ENCODE measurements around the gene MARK3.
"Not testable (repeated sequence)": the region's sequence is repeated elsewhere in the genome, so short reads cannot be mapped to it uniquely, and the experiment has no call there.

MARK3 gene

GRCh38 chr14:103347091-103347815, 38.0 kb upstream of the MARK3 start:
- DNase-seq (ENCODE audit: extremely low spot score) = no peak
- ChIA-PET POLR2A (interaction anchor here (0.9 to 2.2 kb wide), 4 partner anchors 8 to 13 kb away, joined by 3 to 14 read pairs (median 4); partner anchors contain the start of gene EIF5), CTCF (interaction anchor here (0.8 to 1.5 kb wide), 2 partner anchors 8 to 43 kb away, joined by 3 read pairs; no protein-coding TSS in a partner anchor)
- no peak for TF ChIP-seq CTCF (IDR thresholded peaks at IDR 0.05; ENCODE audit: control extremely low read depth, extremely low read depth, low read depth, missing control alignments)

GRCh38 chr14:103348154-103348553, 37.1 kb upstream of the MARK3 start:
- no peak for TF ChIP-seq CTCF (IDR thresholded peaks at IDR 0.05; ENCODE audit: control extremely low read depth, extremely low read depth, low read depth, missing control alignments)
- ChIA-PET CTCF (interaction anchor here (1.1 kb wide), 1 partner anchor 10 kb away, joined by 3 read pairs; no protein-coding TSS in a partner anchor), POLR2A (interaction anchor here (0.9 to 1.6 kb wide), 2 partner anchors 9 to 12 kb away, joined by 3 to 6 read pairs; no protein-coding TSS in a partner anchor)
- DNase-seq (ENCODE audit: extremely low spot score) = no peak

GRCh38 chr14:103349982-103350381, 35.2 kb upstream of the MARK3 start:
- ChIA-PET CTCF (no interaction called here), POLR2A (no interaction called here)
- DNase-seq (ENCODE audit: extremely low spot score) = no peak
- TF ChIP-seq CTCF (IDR thresholded peaks at IDR 0.05; ENCODE audit: control extremely low read depth, extremely low read depth, low read depth, missing control alignments) = no peak

- CTCF ChIA-PET = interaction anchor here (1.4 to 2.2 kb wide), 2 partner anchors 25 to 248 kb away, joined by 3 to 8 read pairs; no protein-coding TSS in a partner anchor
- POLR2A ChIA-PET = no interaction called here
- no peak for TF ChIP-seq CTCF (IDR thresholded peaks at IDR 0.05; ENCODE audit: control extremely low read depth, extremely low read depth, low read depth, missing control alignments)
- DNase-seq (ENCODE audit: extremely low spot score) = no peak
Observed at GRCh38 chr14:103353362-103353761, 31.9 kb upstream of the MARK3 start.

- CTCF ChIA-PET = interaction anchor here (1.0 to 2.8 kb wide), 8 partner anchors 8 to 249 kb away, joined by 3 to 13 read pairs (median 5); no protein-coding TSS in a partner anchor
- DNase-seq (ENCODE audit: extremely low spot score) = no peak
- POLR2A ChIA-PET = interaction anchor here (1.2 to 1.6 kb wide), 2 partner anchors 9 to 12 kb away, joined by 3 to 5 read pairs; no protein-coding TSS in a partner anchor
- TF ChIP-seq CTCF (IDR thresholded peaks at IDR 0.05; ENCODE audit: control extremely low read depth, extremely low read depth, low read depth, missing control alignments) = no peak
Observed at GRCh38 chr14:103354141-103354540, 31.1 kb upstream of the MARK3 start.

GRCh38 chr14:103356024-103356682, 29.1 kb upstream of the MARK3 start:
- no peak for TF ChIP-seq CTCF (IDR thresholded peaks at IDR 0.05; ENCODE audit: control extremely low read depth, extremely low read depth, low read depth, missing control alignments)
- POLR2A ChIA-PET = no interaction called here
- DNase-seq (ENCODE audit: extremely low spot score) = no peak
- CTCF ChIA-PET = interaction anchor here (1.1 to 2.8 kb wide), 4 partner anchors 13 to 35 kb away, joined by 3 to 13 read pairs (median 6); no protein-coding TSS in a partner anchor

GRCh38 chr14:103357552-103357951, 27.7 kb upstream of the MARK3 start:
- DNase-seq (ENCODE audit: extremely low spot score) = not testable (repeated sequence)
- CTCF ChIA-PET = interaction anchor here (0.7 to 3.0 kb wide), 9 partner anchors 9 to 253 kb away, joined by 3 to 30 read pairs (median 3); no protein-coding TSS in a partner anchor
- POLR2A ChIA-PET = interaction anchor here (0.6 to 1.1 kb wide), 4 partner anchors 12 to 17 kb away, joined by 3 to 7 read pairs (median 3); no protein-coding TSS in a partner anchor
